ENCODE data around the gene ATP6V0E1.
A peak's percentile ranks its signal among the peaks of the same experiment; 100 is the strongest.

The ATP6V0E1 gene

GRCh38 chr5:173055983-173056782 lies 72.6 kb downstream of the ATP6V0E1 start, which contains the start of gene CREBRF:
Gene CREBRF, plus strand, starts transcription at chr5:173056352. Its CDS starts 24,424 bp downstream, at chr5:173080776.
- in situ Hi-C loops (cut with MboI; ENCODE audit: low pct_unique_long_range_greater_than_20kb, low sequenced_read_pairs, unreplicated experiment), result no loop called here

DNA sequence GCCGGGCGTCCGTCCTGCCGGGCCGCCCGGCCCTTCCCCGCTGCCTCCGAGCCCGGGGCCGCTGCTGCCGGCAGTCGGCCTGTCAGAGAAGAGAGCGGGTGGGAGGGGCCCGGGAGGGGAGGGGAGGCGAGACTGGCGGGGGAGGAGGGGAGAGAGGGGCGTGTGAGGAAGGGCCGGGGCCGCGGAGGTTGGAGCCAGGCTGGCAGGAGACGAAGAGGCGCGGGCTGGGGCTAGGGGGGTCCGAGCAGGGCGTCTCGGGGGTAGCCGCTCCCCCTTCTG lies 73.2 kb downstream of the ATP6V0E1 start:
- peak; percentile 75 for DNase-seq (ENCODE audit: low spot score)
- in situ Hi-C loops (cut with MboI; ENCODE audit: low pct_unique_long_range_greater_than_20kb, low sequenced_read_pairs, unreplicated experiment), result no loop called here
- no peak for TF ChIP-seq CTCF (IDR thresholded peaks at IDR 0.05; ENCODE audit: extremely low read depth, insufficient read depth, missing control alignments)

More at GRCh38 chr5:173055983-173056782, 72.6 kb downstream of the ATP6V0E1 start, which contains the start of gene CREBRF:
- DNase-seq (ENCODE audit: low spot score), result peak; percentile 96
- no peak for TF ChIP-seq CTCF (IDR thresholded peaks at IDR 0.05; ENCODE audit: extremely low read depth, insufficient read depth, missing control alignments)

GRCh38 chr5:173057062-173057924 lies 73.7 kb downstream of the ATP6V0E1 start:
- in situ Hi-C loops (cut with MboI; ENCODE audit: low pct_unique_long_range_greater_than_20kb, low sequenced_read_pairs, unreplicated experiment), result no loop called here
- peak; percentile 98 for DNase-seq (ENCODE audit: low spot score)
- TF ChIP-seq CTCF (IDR thresholded peaks at IDR 0.05; ENCODE audit: extremely low read depth, insufficient read depth, missing control alignments), result no peak

DNA sequence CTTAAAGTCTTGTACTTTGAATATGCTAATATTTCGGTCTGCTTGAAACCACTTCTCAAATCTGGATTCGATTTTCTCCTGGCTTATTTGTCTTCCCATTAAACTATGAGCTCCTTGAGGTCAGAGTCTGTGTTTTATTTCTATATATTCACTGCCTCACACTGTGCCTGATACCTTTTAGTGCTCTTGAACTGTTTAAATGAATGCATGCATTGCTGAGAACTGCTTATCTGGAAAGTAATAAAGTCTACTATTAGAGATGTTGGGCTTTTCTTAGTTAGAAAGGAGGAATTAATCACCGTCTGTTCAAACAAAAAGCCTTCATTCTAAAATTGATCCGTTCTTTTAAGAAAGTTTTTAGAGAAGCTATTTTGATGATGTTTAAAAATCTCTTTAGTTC lies 78.6 kb downstream of the ATP6V0E1 start:
- TF ChIP-seq CTCF (IDR thresholded peaks at IDR 0.05; ENCODE audit: extremely low read depth, insufficient read depth, missing control alignments), result no peak
- in situ Hi-C loops (cut with MboI; ENCODE audit: low pct_unique_long_range_greater_than_20kb, low sequenced_read_pairs, unreplicated experiment), result no loop called here
- DNase-seq (ENCODE audit: low spot score), result no peak

- no peak for TF ChIP-seq CTCF (IDR thresholded peaks at IDR 0.05; ENCODE audit: extremely low read depth, insufficient read depth, missing control alignments)
- in situ Hi-C loops (cut with MboI; ENCODE audit: low pct_unique_long_range_greater_than_20kb, low sequenced_read_pairs, unreplicated experiment), result no loop called here
- DNase-seq (ENCODE audit: low spot score), result no peak
Measured at GRCh38 chr5:173065155-173065554, 81.6 kb downstream of the ATP6V0E1 start.

DNA sequence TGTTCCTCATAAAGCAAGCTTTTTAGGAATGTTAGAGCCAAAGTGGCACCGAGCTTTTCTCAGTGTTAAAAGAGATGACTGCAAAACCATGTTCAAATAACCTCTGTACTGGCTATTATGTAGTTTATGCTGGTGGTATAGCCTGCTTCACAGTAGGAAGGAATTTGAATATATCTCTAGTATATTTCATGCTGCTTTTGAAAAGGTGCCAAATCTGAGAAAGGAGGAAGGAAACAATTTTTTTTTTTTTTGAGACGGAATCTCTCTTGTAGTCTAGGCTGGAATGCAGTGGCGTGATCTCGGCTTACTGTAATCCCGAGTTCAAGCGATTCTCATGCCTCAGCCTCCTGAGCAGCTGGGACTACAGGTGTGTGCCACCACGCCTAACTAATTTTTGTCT lies 86.1 kb downstream of the ATP6V0E1 start:
- TF ChIP-seq CTCF (IDR thresholded peaks at IDR 0.05; ENCODE audit: extremely low read depth, insufficient read depth, missing control alignments), result no peak
- no peak for DNase-seq (ENCODE audit: low spot score)
- in situ Hi-C loops (cut with MboI; ENCODE audit: low pct_unique_long_range_greater_than_20kb, low sequenced_read_pairs, unreplicated experiment), result no loop called here

Measured in GM13977 (cell line).